NCI-H446 treated with DMSO at 0.1 percent for 48 hours (cell line): Measurements from ENCODE around the gene SLC7A5.
A peak's percentile ranks its signal among the peaks of the same experiment; 100 is the strongest.
"Not testable (repeated sequence)": the region's sequence is repeated elsewhere in the genome, so short reads cannot be mapped to it uniquely, and the experiment has no call there.

ENCODE experiments used
- DNase-seq: peaks from one replicate; lab custom pipeline; 2025; lab: John Stamatoyannopoulos, UW

Gene SLC7A5

DNA sequence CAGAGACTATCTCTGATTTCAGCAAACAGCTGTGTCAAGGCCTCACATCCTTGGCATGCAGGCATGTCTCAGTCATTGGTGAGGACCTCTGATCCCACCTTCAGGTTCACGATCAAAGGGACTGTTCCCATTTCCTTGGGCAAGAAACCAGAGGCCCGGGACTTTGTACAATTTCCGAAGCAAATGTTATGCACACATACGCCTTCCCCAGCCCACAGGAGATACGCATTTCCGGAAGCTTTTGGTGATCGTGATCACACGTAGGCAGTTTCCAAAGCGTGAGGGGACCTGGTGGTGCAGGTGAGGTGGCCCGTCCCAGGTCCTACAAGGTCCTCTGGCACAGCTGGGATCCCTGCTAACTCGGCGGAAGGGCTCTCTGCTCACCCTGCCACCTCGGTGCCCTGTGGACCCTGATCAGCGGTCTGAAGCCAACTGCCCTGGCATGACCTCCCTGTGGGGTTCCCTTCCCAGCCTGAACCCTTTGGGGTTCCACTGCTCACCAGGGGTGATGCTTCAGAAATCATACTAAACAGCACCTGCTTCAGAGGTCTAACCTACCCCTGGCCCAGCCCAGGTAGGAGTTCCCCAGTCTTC lies 74.7 kb downstream of the SLC7A5 start:
- DNase-seq, result no peak

DNA sequence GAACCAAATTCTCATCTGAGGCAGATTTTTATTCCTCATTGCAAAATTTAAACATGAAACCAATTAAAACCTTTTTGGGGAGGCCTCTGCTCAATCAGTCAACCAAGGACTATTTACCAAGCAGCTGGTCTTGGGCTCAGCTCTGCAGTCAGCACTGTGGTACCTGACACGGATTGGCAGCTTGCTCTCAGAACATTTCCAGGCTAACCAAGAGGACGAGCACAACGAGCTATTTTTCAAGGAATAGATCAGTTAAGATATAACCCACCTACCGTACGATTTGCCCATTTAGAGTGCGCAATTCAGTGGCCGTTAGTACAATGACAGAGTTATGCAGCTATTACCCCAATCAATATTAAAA lies 77.1 kb downstream of the SLC7A5 start:
- no peak for DNase-seq

DNA sequence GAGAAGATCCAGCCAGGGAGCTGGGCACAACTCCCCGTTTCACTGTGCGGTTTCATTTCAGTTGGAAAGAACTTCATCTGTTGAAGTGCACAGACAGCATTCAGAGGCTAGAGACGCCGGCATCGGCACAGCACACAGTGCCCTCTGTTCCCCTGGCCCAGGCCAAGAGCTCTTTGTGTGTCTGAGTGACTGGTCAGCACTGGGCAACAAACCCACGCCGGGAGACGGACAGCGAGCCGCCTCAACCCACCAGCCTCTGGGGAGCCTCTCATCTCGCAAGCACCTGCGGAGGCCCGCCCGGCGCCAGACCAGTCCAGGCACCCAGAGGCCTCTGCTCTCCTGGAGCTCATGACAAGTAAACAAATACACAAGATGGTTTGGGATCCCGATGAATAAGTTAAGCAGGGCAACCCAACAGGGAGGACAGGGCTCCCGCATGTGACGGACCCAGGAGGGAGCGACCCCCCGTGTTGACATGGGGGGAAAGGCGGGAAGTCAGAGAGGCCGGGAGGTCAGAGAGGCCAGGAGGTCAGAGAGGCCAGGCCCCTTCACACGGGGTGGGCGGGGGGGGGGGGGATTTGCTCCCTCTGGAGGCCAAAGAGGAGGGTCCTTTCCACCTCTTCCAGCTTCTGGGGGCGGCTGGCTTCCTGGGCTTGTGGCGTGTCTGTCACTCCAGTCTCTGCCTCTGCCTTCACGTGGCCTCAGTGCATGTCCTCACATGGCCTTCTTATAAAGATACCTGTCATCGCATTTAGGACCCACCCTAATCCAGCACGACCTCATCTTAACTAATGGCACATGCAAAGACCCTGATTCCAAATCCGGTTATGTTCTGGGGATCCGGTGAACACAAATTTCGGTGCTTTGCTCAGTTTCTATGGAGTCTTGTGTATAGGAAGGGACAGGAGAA lies 77.8 kb downstream of the SLC7A5 start:
- no peak for DNase-seq

GRCh38 chr16:87790292-87791100 lies 78.8 kb downstream of the SLC7A5 start:
- peak; percentile 15 for DNase-seq

DNA sequence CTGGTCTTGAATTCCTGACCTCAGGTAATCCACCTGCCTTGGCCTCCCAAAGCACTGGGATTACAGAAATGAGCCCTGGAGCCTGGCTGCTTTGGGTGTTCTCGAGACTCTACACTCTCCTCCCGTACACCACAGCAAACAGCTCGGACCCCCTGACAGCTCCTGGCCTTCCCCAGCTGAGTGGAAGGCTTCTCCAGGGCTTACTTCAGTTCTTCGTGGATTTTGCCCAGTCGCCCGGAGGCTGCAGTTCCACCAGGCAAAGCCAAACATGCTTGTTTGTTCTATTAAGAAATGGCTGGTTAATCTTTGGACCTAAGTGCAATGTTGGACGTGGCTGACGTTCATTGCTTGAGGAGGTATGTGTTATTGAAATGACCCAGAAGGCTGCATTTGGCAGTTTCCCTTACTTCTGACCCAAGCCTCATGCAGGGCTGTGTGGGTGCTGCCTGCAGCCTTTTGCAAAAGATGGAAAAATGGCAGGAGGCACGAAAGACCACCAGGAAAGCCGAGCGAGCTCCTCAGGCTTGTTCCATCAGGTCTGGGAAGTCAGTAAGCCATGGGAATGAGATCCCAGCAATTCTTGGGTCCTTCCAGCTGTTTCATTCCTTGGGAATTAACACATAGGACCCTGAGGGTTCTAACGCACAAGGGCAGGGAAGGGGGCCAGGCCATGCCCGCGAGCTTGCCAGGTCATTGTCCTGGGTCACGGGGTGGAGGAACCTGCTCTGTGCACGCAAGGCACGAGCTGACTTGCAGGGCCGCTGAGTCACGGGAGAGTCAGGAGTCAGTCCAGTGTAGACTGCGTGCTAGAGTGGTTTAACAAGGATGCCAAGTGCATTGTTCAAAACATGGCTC lies 79.6 kb downstream of the SLC7A5 start:
- DNase-seq, result no peak

DNA sequence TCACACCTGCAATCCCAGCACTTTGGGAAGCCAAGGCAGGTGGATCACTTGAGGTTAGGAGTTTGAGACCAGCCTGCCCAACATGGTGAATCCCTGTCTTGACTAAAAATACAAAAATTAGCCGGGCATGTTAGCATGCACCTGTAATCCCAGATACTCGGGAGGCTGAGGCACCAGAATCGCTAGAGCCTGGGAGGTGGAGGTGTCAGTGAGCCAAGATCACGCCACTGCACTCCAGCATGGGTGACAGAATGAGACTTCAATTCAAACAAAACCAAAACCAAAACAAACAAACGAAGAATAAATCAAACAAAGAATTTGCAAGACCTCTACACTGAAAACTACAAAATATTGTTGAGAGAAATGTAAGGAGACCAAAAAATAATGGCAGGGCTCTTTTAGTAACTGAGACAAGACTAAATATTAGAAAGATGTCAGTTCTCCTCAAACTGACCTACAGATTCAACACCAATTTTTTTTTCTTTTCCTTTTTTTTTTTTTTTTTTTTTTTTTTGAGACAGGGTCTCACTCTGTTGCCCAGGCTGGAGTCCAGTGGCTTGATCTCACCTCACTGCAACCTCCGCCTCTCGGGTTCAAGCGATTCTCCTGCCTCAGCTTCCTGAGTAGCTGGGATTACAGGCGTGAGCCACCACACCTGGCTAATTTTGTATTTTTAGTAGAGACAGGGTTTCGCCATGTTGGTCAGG lies 80.4 kb downstream of the SLC7A5 start:
- DNase-seq, result not testable (repeated sequence)

DNA sequence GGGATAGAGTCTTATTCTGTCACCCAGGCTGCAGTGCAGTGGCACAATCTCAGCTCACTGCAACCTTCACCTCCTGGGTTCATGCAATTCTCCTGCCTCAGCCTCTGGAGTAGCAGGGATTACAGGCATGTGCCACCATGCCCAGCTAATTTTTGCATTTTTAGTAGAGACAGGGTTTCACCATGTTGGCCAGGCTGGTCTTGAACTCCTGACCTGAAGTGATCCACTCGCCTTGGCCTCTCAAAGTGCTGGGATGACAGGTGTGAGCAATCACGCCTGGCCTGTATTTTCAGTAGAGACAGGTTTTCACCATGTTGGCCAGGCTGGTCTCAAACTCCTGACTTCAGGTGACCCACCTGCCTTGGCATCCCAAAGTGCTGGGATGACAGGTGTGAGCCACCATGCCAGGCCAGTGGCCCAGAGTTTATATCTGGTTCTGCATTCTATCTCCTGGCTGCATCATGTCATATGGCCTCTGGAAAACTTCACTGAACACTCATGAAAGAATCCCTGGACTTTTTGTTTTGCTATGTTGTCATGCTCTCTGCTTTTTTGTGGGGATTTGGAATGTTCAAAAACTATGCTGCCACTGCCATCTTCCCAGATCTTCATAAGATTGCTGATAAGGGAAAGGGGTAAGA lies 81.7 kb downstream of the SLC7A5 start:
- DNase-seq, result not testable (repeated sequence)

DNA sequence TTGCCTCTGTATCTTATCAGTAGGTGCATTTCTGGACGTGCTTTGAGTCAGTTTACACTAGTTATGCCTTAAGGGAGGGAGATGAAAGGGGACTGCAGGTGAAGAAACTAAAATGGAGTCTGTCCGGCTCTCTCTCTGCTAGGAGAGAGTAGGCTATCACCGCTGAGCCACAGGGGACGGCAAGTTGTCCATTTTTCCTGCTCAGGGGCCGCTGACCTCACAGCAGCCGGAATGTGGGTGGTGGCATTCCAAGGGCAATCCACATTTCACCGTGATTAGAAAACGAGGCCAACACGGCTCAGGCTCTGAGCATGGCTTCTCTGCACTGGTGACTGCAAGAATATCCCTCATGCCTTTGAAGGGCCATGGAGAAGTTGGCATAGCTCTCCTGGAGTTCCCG lies 84.5 kb downstream of the SLC7A5 start:
- DNase-seq, result no peak

GRCh38 chr16:87782033-87782432 lies 87.3 kb downstream of the SLC7A5 start:
- DNase-seq, result no peak

- no peak for DNase-seq
These were observed 88.8 kb downstream of the SLC7A5 start for GRCh38 chr16:87780385-87780989.
